Breast epithelium (tissue), 4 donors: ENCODE measurements around the gene MYO5A. TPM values are rescaled to one million over a fixed set of nuclear protein-coding genes. Genes with fewer than 3 reads are reported as not detected.
"Not testable (repeated sequence)": the region's sequence is repeated elsewhere in the genome, so short reads cannot be mapped to it uniquely, and the experiment has no call there.

Source experiments
- DNase-seq, 2 donors: peaks; one replicate each; pipeline ENCODE4 v3.0.0-alpha.2; 2019; ENCODE audit warnings: low spot score in 2 of 2
- H3K27ac ChIP-seq, 2 donors: fragments of 200-600 bp; sonication (generic) in 1 of 2; one replicate each; pipeline ENCODE4 v1.5.1; 2016 to 2019; ENCODE audit warnings: mild to moderate bottlenecking in 1 of 2
- H3K27me3 ChIP-seq, 2 donors: fragments of 200-600 bp; sonication (generic) in 1 of 2; one replicate each; pipeline versions ENCODE4 v1.5.1 to v1.6.0; 2017 to 2019; ENCODE audit warnings: control low read depth in 1 of 2, mild to moderate bottlenecking in 1 of 2
- H3K36me3 ChIP-seq: fragments of 200-600 bp; one replicate; pipeline ENCODE4 v1.5.1; 2019
- H3K4me1 ChIP-seq, 2 donors: fragments of 200-600 bp; sonication (generic); one replicate each; pipeline ENCODE4 v1.5.1; 2016 to 2019; ENCODE audit warnings: control low read depth in 1 of 2
- H3K4me3 ChIP-seq, 3 donors: fragments of 200-600 bp; sonication (generic); 1 replicate in 2 of 3; 2 replicates in 1 of 3; pipeline ENCODE4 v1.5.1; 2016 to 2019; ENCODE audit warnings: mild to moderate bottlenecking in 3 of 3, moderate library complexity in 2 of 3
- H3K9me3 ChIP-seq, 2 donors: fragments of 200-600 bp; sonication (generic) in 1 of 2; one replicate each; pipeline ENCODE4 v1.5.1; 2016 to 2019; ENCODE audit warnings: control low read depth in 1 of 2
- POLR2A ChIP-seq: fragments of 450-650 bp; IDR thresholded peaks from one replicate; pipeline ENCODE4 v1.6.1; 2016; ENCODE audit warnings: antibody characterized with exemption, mild to moderate bottlenecking, moderate library complexity
- POLR2AphosphoS5 ChIP-seq, 3 donors: sonication (generic); formaldehyde crosslinking; IDR thresholded peaks; one replicate each; pipeline ENCODE4 v1.6.1; 2017; ENCODE audit warnings: antibody characterized with exemption in 3 of 3
- intact Hi-C: fragments of 100-400 bp; cut with DNase I; formaldehyde crosslinking; loops from one replicate; pipeline ENCODE4 v1.15.1; 2023; ENCODE audit warnings: low total_unique reads
- total RNA-seq, 3 donors: library from RNA; depleted of rRNA; stranded (reverse); fragments of >200 nt; gene quantifications; one replicate each; pipeline ENCODE4 v1.1.0, GENCODE V29; 2016
- TF ChIP-seq, protein P1 (sequence below), 3 donors: fragments of 450-650 bp; IDR thresholded peaks; one replicate each; pipeline ENCODE4 v1.5.1; 2016 to 2017; ENCODE audit warnings: antibody characterized with exemption in 3 of 3, mild to moderate bottlenecking in 3 of 3, moderate library complexity in 3 of 3

Gene MYO5A
- 10 to 100 TPM; 34.1 to 77.4 (median 34.4) TPM for total RNA-seq

DNA sequence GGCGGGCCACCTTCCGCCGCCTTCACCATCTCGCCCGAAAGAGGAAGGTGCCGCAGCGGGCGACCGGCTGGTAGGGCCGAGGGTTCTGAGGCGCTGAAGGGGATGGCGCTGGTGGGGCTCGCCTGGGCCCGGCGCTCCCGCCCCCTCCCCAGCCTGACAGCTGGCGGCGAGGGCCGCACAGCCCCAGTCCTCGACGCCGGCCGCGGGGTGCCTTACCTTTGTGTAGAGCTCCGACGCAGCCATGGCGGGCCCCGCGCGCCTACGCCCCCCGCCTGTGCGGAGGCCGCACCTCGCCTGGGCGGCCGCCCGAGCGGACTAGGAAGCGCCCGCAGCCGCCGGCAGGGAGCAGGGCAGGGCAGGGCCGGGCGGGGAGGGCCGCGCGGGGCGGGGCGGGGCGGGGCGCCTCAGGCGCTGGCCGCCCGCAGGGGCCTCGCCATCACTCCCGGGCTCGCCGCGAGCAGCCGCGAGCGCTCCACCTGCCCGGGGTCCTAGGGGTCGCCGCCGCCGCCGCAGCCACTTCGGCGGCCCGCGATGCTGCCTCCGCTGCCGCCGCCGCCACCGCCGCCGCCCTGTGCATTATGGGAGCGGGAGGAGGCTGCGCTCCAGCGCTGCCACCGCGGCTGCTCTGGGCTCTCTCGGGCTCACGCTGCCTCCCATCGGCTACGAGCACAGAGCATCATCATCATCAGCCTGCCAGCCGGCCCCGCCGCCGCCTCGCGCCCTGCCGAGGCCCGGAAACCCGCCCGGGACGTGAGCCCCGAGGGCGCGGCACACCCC, at the start of gene MYO5A:
Gene MYO5A (minus strand): TSS at position 317 of the 777 bp plus-strand sequence. CDS start 74 bp downstream, at position 243.
- TF ChIP-seq POLR2AphosphoS5 (IDR thresholded peaks at IDR 0.05) (no peak), POLR2A (no peak)
- TF ChIP-seq, protein P1, sequence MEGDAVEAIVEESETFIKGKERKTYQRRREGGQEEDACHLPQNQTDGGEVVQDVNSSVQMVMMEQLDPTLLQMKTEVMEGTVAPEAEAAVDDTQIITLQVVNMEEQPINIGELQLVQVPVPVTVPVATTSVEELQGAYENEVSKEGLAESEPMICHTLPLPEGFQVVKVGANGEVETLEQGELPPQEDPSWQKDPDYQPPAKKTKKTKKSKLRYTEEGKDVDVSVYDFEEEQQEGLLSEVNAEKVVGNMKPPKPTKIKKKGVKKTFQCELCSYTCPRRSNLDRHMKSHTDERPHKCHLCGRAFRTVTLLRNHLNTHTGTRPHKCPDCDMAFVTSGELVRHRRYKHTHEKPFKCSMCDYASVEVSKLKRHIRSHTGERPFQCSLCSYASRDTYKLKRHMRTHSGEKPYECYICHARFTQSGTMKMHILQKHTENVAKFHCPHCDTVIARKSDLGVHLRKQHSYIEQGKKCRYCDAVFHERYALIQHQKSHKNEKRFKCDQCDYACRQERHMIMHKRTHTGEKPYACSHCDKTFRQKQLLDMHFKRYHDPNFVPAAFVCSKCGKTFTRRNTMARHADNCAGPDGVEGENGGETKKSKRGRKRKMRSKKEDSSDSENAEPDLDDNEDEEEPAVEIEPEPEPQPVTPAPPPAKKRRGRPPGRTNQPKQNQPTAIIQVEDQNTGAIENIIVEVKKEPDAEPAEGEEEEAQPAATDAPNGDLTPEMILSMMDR (IDR thresholded peaks at IDR 0.05), result no peak
- DNase-seq, result peak; percentile 27 to 54
- H3K4me3 ChIP-seq, result peak within 1 kb of the TSS; percentile 75 to 95 (median 81)
- no peaks in the 10 kb centered on the region for H3K9me3 ChIP-seq
- H3K36me3 ChIP-seq, result no peaks in the 10 kb centered on the region
- H3K27ac ChIP-seq, result peak within 1 kb of the TSS; percentile 76 to 87
- no peaks in the 10 kb centered on the region for H3K4me1 ChIP-seq
- intact Hi-C loops, result no loop called here
- H3K27me3 ChIP-seq, result no peaks in the 10 kb centered on the region

DNA sequence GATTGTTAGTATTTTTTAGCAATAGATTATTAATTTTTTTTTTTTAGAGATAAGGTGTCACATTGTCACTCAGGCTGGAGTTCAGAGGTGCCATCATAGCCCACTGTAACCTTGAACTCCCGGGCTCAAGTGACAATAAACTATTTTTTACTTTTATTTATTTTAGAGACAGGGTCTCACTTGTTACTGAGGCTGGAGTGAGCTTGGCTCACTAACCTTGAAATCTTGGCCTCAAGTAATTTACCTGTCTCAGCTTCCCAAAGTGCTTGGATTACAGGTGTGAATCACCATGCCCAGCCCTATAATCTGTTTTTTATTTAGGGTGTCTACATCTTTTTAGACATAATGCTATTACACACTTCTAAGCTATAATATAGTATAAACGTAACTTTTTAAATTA, 48.0 kb upstream of the MYO5A start:
- TF ChIP-seq, protein P1 (IDR thresholded peaks at IDR 0.05), result no peak
- TF ChIP-seq POLR2AphosphoS5 (IDR thresholded peaks at IDR 0.05), result no peak
- no peak for TF ChIP-seq POLR2A
- H3K4me1 ChIP-seq, result no peaks in the 10 kb centered on the region

DNA sequence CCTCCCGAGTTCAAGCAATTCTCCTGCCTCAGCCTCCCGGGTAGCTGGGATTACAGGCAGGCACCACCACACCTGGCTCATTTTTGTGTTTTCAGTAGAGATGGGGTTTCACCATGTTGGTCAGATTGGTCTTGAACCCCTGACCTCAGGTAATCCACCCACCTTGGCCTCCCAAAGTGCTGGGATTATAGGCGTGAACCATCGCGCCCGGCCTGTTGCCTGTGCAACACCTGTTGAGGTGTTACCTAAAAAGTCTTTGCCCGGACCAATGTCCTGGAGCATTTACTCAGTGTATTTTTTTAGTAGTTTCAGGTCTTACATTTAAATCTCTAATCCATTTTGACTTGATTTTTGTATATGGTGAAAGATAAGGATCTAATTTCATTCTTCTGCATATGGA, 46.9 kb upstream of the MYO5A start:
- intact Hi-C loops, H3K36me3 ChIP-seq, H3K4me3 ChIP-seq, DNase-seq, H3K27me3 ChIP-seq, H3K9me3 ChIP-seq, H3K4me1 ChIP-seq, H3K27ac ChIP-seq: not testable (repeated sequence)

More for the DNA sequence above, 48.0 kb upstream of the MYO5A start:
- intact Hi-C loops, result no loop called here
- Histone ChIP-seq H3K9me3 (no peaks in the 10 kb centered on the region), H3K4me3 (no peak overlapping the region), H3K36me3 (no peaks in the 10 kb centered on the region), H3K27me3 (no peaks in the 10 kb centered on the region), H3K27ac (no peak overlapping the region)
- no peak for DNase-seq

DNA sequence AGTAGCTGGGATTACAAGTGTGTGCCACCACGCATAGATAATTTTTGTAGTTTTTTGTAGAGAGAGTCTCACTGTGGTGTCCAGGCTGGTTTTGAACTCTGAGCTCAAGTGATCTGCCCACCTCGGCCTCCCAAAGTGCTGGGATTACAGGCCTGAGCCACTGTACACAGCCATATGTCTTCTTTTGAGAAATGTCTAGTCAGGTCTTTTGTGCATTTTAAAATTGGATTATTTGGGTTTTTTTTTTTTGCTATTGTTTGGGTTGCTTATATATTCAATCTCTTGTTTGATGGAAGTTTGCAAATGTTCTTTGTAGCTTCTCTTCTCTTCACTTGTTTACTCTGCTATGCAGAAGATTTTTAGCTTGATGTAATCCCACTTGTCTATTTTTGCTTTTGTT, 46.4 kb upstream of the MYO5A start:
- Histone ChIP-seq H3K9me3 (no peaks in the 10 kb centered on the region), H3K4me1 (no peaks in the 10 kb centered on the region), H3K36me3 (no peaks in the 10 kb centered on the region), H3K27ac (no peak overlapping the region), H3K27me3 (no peaks in the 10 kb centered on the region), H3K4me3 (no peak overlapping the region)
- intact Hi-C loops, result no loop called here
- no peak for DNase-seq
- no peak for TF ChIP-seq POLR2AphosphoS5 (IDR thresholded peaks at IDR 0.05)
- TF ChIP-seq, protein P1 (IDR thresholded peaks at IDR 0.05), result no peak
- no peak for TF ChIP-seq POLR2A

DNA sequence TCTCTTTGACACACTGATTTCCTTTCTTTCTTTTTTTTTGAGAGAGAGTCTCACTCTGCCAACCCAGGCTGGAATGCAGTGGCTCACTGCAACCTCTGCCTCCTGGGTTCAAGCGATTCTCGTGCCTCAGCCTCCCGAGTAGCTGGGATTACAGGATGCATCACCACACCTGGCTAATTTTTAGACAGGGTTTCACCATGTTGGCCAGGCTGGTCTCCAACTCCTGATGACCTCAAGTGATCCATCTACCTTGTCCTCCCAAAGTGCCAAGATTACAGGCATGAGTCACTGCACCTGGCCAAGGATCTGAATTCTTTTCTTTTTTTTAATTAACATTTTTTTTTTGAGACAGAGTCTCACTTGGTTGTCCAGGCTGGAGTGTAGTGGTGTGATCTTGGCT, 45.9 kb upstream of the MYO5A start:
- intact Hi-C loops, H3K4me1 ChIP-seq, H3K4me3 ChIP-seq, H3K9me3 ChIP-seq, H3K27ac ChIP-seq, H3K27me3 ChIP-seq, DNase-seq, H3K36me3 ChIP-seq: not testable (repeated sequence)

DNA sequence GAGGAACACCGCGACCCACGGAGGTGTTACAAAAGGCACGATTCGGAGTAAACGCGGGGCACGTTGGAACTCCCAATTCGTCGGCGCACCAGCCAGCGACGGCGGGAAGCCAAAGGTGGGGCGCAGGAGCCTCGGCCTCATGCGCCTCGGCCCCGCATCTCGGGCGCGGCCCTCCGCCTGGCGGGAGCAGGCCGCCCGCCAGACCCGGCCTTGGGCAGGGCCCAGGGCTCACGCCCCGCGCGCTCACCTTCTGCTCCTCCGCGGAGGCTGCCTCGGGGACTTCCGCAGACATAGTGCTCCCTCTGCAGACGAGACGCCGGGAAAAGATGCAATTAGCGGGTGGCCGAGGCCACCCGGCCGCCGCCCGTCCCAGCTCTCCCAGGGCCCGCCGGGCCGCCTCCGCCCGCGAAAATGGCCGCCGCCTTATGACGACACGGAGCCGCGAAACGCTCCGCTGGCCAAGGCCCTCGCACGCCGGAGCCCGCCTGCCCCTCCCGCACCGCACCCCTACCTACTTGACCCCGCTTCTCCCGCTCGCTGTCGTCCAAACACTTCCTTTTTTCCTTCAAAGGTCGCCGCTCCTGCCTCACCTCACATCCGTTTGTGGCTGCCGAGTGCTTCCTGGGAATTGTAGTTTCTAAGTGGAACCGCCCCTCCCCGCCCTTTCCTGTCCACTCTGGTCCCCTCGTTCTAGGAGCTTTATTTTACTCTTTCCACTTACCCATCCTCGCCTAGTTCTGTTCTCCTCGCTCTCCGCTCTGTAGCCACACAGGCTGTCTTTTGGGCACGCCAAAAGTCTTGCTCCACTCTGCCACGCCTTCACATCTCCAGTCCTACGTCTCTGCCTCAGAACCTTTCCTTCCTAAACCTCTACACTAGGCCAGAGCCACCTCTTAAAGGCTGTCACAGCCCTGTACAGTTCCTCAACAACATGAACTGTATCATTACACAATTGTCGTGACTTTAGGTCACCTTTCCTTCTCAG, 40.2 kb upstream of the MYO5A start, which contains the start of gene ARPP19:
Gene ARPP19 (minus strand): TSS at position 430 of the 985 bp plus-strand sequence. CDS start 138 bp downstream, at position 292.
- Histone ChIP-seq H3K36me3 (no peaks in the 10 kb centered on the region), H3K9me3 (no peaks in the 10 kb centered on the region), H3K27ac (peak within 1 kb of the TSS; percentile 98), H3K4me1 (peaks cover 0 to 7% of the 10 kb centered on the region in 2 donors), H3K4me3 (peak within 1 kb of the TSS; percentile 67 to 96 (median 85)), H3K27me3 (no peaks in the 10 kb centered on the region)
- DNase-seq, result peak; percentile 87 to 89
- TF ChIP-seq, protein P1 (IDR thresholded peaks at IDR 0.05), result no peak
- TF ChIP-seq POLR2A (peak; percentile 87), POLR2AphosphoS5 (IDR thresholded peaks at IDR 0.05) (peak; percentile 57 to 85 (median 84))
- intact Hi-C loops, result no loop called here
